H1 (cell line): Measurements from ENCODE around the gene EFCAB3. TPM values are rescaled to one million over a fixed set of nuclear protein-coding genes. Genes with fewer than 3 reads are reported as not detected.

Experiments used
- CTCF ChIA-PET: fragments of 300-600 bp; sonication (Branson Sonifier 250); formaldehyde crosslinking; loops from one replicate; lab custom pipeline; 2021; ENCODE audit not compliant: partially characterized antibody; lab: Charles Lee
- POLR2A ChIA-PET: fragments of 300-600 bp; sonication (Branson Sonifier 250); formaldehyde crosslinking; loops from one replicate; lab custom pipeline; 2021; ENCODE audit warnings: inconsistent platforms; ENCODE audit not compliant: partially characterized antibody; lab: Charles Lee
- DNase-seq, 2 experiments: peaks; one replicate each; pipeline versions ENCODE4 v3.0.0 to v3.0.0-alpha.2; 2010 to 2022; ENCODE audit warnings: low spot score in 2 of 2, low read depth in 1 of 2, mixed read lengths in 1 of 2
- FAIRE-seq: peaks from 2 replicates; lab custom pipeline; 2011; peaks lifted over from hg19 to GRCh38; lab: Jason Lieb, UNC
- H2AFZ ChIP-seq: 2 replicates; pipeline ENCODE4 v1.8.1; 2012; ENCODE audit warnings: low read length, inconsistent platforms
- H2AK5ac ChIP-seq: 2 replicates; pipeline ENCODE4 v1.6.1; 2013; ENCODE audit warnings: low read depth, low read length
- H2BK120ac ChIP-seq: replicated peaks from 2 replicates; pipeline ENCODE3; 2013; ENCODE audit warnings: low read depth, low read length, inconsistent platforms
- H2BK12ac ChIP-seq: 2 replicates; pipeline ENCODE4 v1.6.1; 2013; ENCODE audit warnings: low read depth, low read length
- H2BK15ac ChIP-seq: 2 replicates; pipeline ENCODE4 v1.6.1; 2013; ENCODE audit warnings: low read length
- H2BK20ac ChIP-seq: 2 replicates; pipeline ENCODE4 v1.6.1; 2013; ENCODE audit warnings: low read length
- H2BK5ac ChIP-seq: 2 replicates; pipeline ENCODE4 v1.6.1; 2013; ENCODE audit warnings: low read depth, low read length
- H3K14ac ChIP-seq: 2 replicates; pipeline ENCODE4 v1.6.1; 2013; ENCODE audit warnings: inconsistent platforms; ENCODE audit not compliant: insufficient read length
- H3K18ac ChIP-seq: 2 replicates; pipeline ENCODE4 v1.6.1; 2013; ENCODE audit warnings: low read length; ENCODE audit errors: extremely low read depth
- H3K23ac ChIP-seq: 2 replicates; pipeline ENCODE4 v1.6.1; 2013; ENCODE audit warnings: inconsistent platforms; ENCODE audit not compliant: insufficient read length
- H3K23me2 ChIP-seq: 2 replicates; pipeline ENCODE4 v1.6.1; 2013; ENCODE audit warnings: low read depth, low read length
- H3K27ac ChIP-seq: 2 replicates; pipeline ENCODE4 v1.6.1; 2011; ENCODE audit warnings: low read depth, low read length, inconsistent platforms
- H3K27me3 ChIP-seq, 4 experiments: replicated peaks in 1 of 4; 1 replicate in 1 of 4; 2 replicates in 3 of 4; pipeline versions ENCODE4 v1.6.1 to v1.8.1; 2011 to 2013; ENCODE audit warnings: low read length in 3 of 4, mild to moderate bottlenecking in 3 of 4, inconsistent platforms in 2 of 4, mixed read lengths in 2 of 4, moderate library complexity in 1 of 4; ENCODE audit not compliant: control insufficient read depth in 3 of 4, insufficient read depth in 3 of 4; ENCODE audit errors: extremely low read depth in 1 of 4
- H3K36me3 ChIP-seq, 4 experiments: 2 replicates each; pipeline versions ENCODE4 v1.6.1 to v1.8.1; 2011 to 2013; ENCODE audit warnings: mild to moderate bottlenecking in 4 of 4, low read length in 3 of 4, moderate library complexity in 2 of 4, control low read depth in 1 of 4, inconsistent platforms in 1 of 4; ENCODE audit not compliant: insufficient read depth in 4 of 4, control insufficient read depth in 2 of 4
- H3K4ac ChIP-seq: replicated peaks from 2 replicates; pipeline ENCODE3; 2013; ENCODE audit warnings: low read length, low read depth, mixed read lengths, inconsistent platforms; ENCODE audit not compliant: insufficient read length
- H3K4me1 ChIP-seq, 4 experiments: replicated peaks in 1 of 4; 1 replicate in 1 of 4; 2 replicates in 3 of 4; pipeline versions ENCODE4 v1.6.1 to v1.8.1; 2011 to 2013; ENCODE audit warnings: low read length in 3 of 4, inconsistent platforms in 2 of 4, mixed read lengths in 1 of 4; ENCODE audit not compliant: insufficient read depth in 4 of 4, control insufficient read depth in 3 of 4
- H3K4me2 ChIP-seq, 2 experiments: 2 replicates each; pipeline versions ENCODE4 v1.6.1 to v1.8.1; 2011 to 2013; ENCODE audit warnings: low read depth in 2 of 2, low read length in 2 of 2, control low read depth in 1 of 2, inconsistent platforms in 1 of 2, mild to moderate bottlenecking in 1 of 2; ENCODE audit not compliant: insufficient read depth in 1 of 2
- H3K4me3 ChIP-seq, 4 experiments: fragments of 200-600, 300-600 bp in 1 of 4; sonication (generic), shearing (Covaris generic), sonication (Bioruptor Twin) in 1 of 4; 2 replicates each; pipeline versions ENCODE4 v1.5.1 to v1.8.1; 2011 to 2016; ENCODE audit warnings: low read length in 4 of 4, low read depth in 3 of 4, control low read depth in 2 of 4, inconsistent platforms in 2 of 4, mild to moderate bottlenecking in 2 of 4, mixed read lengths in 1 of 4, moderate library complexity in 1 of 4; ENCODE audit not compliant: insufficient read depth in 2 of 4; ENCODE audit errors: extremely low read depth in 1 of 4
- H3K56ac ChIP-seq: replicated peaks from 2 replicates; pipeline ENCODE3; 2013; ENCODE audit warnings: low read depth, mild to moderate bottlenecking, mixed read lengths, low read length, inconsistent platforms; ENCODE audit not compliant: insufficient read length
- H3K79me1 ChIP-seq: 2 replicates; pipeline ENCODE4 v1.6.1; 2013; ENCODE audit warnings: low read depth, low read length, control low read depth
- H3K79me2 ChIP-seq, 2 experiments: 2 replicates each; pipeline versions ENCODE4 v1.6.1 to v1.8.1; 2012 to 2013; ENCODE audit warnings: low read length in 2 of 2, mild to moderate bottlenecking in 2 of 2, inconsistent platforms in 1 of 2; ENCODE audit not compliant: insufficient read depth in 2 of 2, control insufficient read depth in 1 of 2
- H3K9ac ChIP-seq, 4 experiments: replicated peaks in 1 of 4; 1 replicate in 1 of 4; 2 replicates in 3 of 4; pipeline versions ENCODE4 v1.6.1 to v1.8.1; 2011 to 2013; ENCODE audit warnings: low read depth in 3 of 4, low read length in 3 of 4, control low read depth in 2 of 4, mild to moderate bottlenecking in 2 of 4, moderate library complexity in 2 of 4, inconsistent platforms in 1 of 4; ENCODE audit errors: extremely low read depth in 1 of 4
- H3K9me3 ChIP-seq, 2 experiments: 2 replicates each; pipeline versions ENCODE4 v1.6.1 to v1.8.1; 2012 to 2013; ENCODE audit warnings: mild to moderate bottlenecking in 2 of 2, moderate library complexity in 2 of 2, control low read depth in 1 of 2, inconsistent platforms in 1 of 2, low read depth in 1 of 2, low read length in 1 of 2, mixed read lengths in 1 of 2; ENCODE audit not compliant: insufficient read depth in 2 of 2
- H4K20me1 ChIP-seq, 2 experiments: replicated peaks in 1 of 2; 2 replicates each; pipeline versions ENCODE3 to v1.8.1; 2011 to 2013; ENCODE audit warnings: inconsistent platforms in 2 of 2, low read length in 2 of 2, mild to moderate bottlenecking in 1 of 2; ENCODE audit not compliant: insufficient read depth in 2 of 2, control insufficient read depth in 1 of 2
- H4K5ac ChIP-seq: 2 replicates; pipeline ENCODE4 v1.6.1; 2013; ENCODE audit warnings: low read length, low read depth, mixed read lengths, inconsistent platforms; ENCODE audit not compliant: insufficient read length
- H4K8ac ChIP-seq: 2 replicates; pipeline ENCODE4 v1.8.0; 2013; ENCODE audit warnings: mild to moderate bottlenecking, moderate library complexity, low read length, inconsistent platforms; ENCODE audit not compliant: insufficient read depth; ENCODE audit errors: extremely low read depth
- H4K91ac ChIP-seq: replicated peaks from 2 replicates; pipeline ENCODE3; 2013; ENCODE audit warnings: low read length, mixed read lengths, inconsistent platforms; ENCODE audit not compliant: insufficient read length
- BCL11A ChIP-seq, 2 experiments: IDR thresholded peaks; one replicate each; pipeline ENCODE4 v1.6.1; 2011; ENCODE audit warnings: low read depth in 2 of 2, low read length in 2 of 2, mild to moderate bottlenecking in 2 of 2
- BRCA1 ChIP-seq: IDR thresholded peaks from 2 replicates; pipeline ENCODE4 v1.6.1; 2012; ENCODE audit warnings: low read depth, low read length, improper control_type of control experiment
- KDM5A ChIP-seq: fragments of 200-600 bp; IDR thresholded peaks from 2 replicates; pipeline ENCODE4 v1.7.1; 2012; ENCODE audit warnings: mild to moderate bottlenecking, low read length, inconsistent platforms, mixed read lengths
- SP4 ChIP-seq: IDR thresholded peaks from 2 replicates; pipeline ENCODE4 v1.6.1; 2012; ENCODE audit warnings: low read length, inconsistent platforms
- TAF1 ChIP-seq: IDR thresholded peaks from 2 replicates; pipeline ENCODE4 v1.6.1; 2011; ENCODE audit warnings: mild to moderate bottlenecking, low read depth, low read length
- TEAD4 ChIP-seq: IDR thresholded peaks from 2 replicates; pipeline ENCODE4 v1.6.1; 2012; ENCODE audit warnings: low read depth, low read length, inconsistent platforms, mixed read lengths
- whole genome bisulfite sequencing, 2 experiments: shearing (Covaris generic) in 1 of 2; methylation state at CpG; one replicate each; pipeline versions ENCODE4 v1.1.6 to v1.1.7; 2013 to 2015; ENCODE audit warnings: low lambda C conversion rate in 2 of 2, mixed read lengths in 2 of 2, inconsistent platforms in 1 of 2, low coverage in 1 of 2, missing lambda C conversion rate in 1 of 2; ENCODE audit not compliant: insufficient replicate concordance in 2 of 2, insufficient coverage in 1 of 2, insufficient read length in 1 of 2; ENCODE audit errors: extremely low coverage in 1 of 2, missing lambda C conversion rate in 1 of 2; 5-methylcytosine and 5-hydroxymethylcytosine counted together
- polyA plus RNA-seq, 7 experiments: library from polyadenylated mRNA; depleted of rRNA in 3 of 7; stranded (reverse) in 5 of 7; unstranded in 2 of 7; fragments of >200 nt in 5 of 7; fragments of 200-250 nt in 2 of 7; gene quantifications; 1 replicate in 5 of 7; 2 replicates in 1 of 7; 4 replicates in 1 of 7; pipeline versions ENCODE4 v1.2.1 to v1.2.3, GENCODE V29; 2011 to 2013; ENCODE audit warnings: missing spikeins in 2 of 7, mixed read lengths in 2 of 7
- total RNA-seq: library from RNA; stranded (reverse); fragmentation: NEBNext Ultra II Directional; extraction: Animal tissue kit (Norgen Biotek cat#: 25700); gene quantifications from 2 replicates; pipeline ENCODE4 v1.2.1, GENCODE V29; 2021
- TF ChIP-seq, protein P1 (sequence below): IDR thresholded peaks from 2 replicates; pipeline ENCODE4 v1.6.1; 2012; ENCODE audit warnings: inconsistent platforms

EFCAB3 gene
- total and polyA plus RNA-seq, 2 of the 8 experiments (the other 6 are each of a cell fraction or from before 2014, with no cell fraction given): not detected

DNA sequence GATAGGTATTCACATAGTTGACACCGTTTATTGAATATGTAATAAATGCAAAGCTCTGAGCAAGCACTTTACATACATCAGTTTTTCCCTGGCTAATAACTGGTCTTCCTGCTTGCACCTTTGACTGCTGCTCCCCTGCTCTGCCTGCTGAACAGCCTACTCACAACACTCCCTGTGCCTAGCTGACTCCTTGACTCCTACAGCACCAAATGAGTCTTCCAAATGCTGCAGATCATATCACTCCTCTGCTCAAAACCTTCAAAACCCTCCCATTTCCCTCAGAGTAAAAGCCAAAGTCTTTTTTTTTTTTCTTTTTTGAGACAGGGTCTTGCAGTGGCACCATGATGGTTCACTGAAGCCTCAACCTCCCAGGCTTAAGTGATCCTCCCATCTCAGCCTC, 18.5 kb downstream of the EFCAB3 start:
- no peak overlapping the region for H2BK20ac ChIP-seq
- no peak overlapping the region for H3K9ac ChIP-seq
- H3K14ac ChIP-seq: no peak overlapping the region
- H2BK12ac ChIP-seq: no peak overlapping the region
- no peaks in the 10 kb centered on the region for H4K20me1 ChIP-seq
- H2BK120ac ChIP-seq: no peak overlapping the region
- FAIRE-seq: no peak
- no peak overlapping the region for H3K27ac ChIP-seq
- H2BK15ac ChIP-seq: no peak overlapping the region
- H4K91ac ChIP-seq: no peak overlapping the region
- H2AK5ac ChIP-seq: no peak overlapping the region
- no peaks in the 10 kb centered on the region for H3K23me2 ChIP-seq
- no peaks in the 10 kb centered on the region for H3K27me3 ChIP-seq
- H3K56ac ChIP-seq: no peak overlapping the region
- H3K23ac ChIP-seq: no peak overlapping the region
- no peak for TF ChIP-seq SP4
- no peak for TF ChIP-seq BCL11A (IDR thresholded peaks at IDR 0.05; ENCODE audit: low read depth in 2 of 2, low read length in 2 of 2)
- TF ChIP-seq, protein P1, sequence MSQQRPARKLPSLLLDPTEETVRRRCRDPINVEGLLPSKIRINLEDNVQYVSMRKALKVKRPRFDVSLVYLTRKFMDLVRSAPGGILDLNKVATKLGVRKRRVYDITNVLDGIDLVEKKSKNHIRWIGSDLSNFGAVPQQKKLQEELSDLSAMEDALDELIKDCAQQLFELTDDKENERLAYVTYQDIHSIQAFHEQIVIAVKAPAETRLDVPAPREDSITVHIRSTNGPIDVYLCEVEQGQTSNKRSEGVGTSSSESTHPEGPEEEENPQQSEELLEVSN: no peak
- TF ChIP-seq BRCA1: no peak
- TF ChIP-seq TAF1: no peak
- TF ChIP-seq TEAD4: no peak
- TF ChIP-seq KDM5A: no peak
- no peak for DNase-seq
- CTCF ChIA-PET: interaction anchor here (0.7 kb wide), 1 partner anchor 239 kb away, joined by 4 read pairs; no protein-coding TSS in a partner anchor
- no peak overlapping the region for H3K4me2 ChIP-seq
- no peak overlapping the region for H2BK5ac ChIP-seq
- no peaks in the 10 kb centered on the region for H3K79me1 ChIP-seq
- no peaks in the 10 kb centered on the region for H3K36me3 ChIP-seq
- no peak overlapping the region for H4K5ac ChIP-seq
- H3K9me3 ChIP-seq: no peaks in the 10 kb centered on the region
- no peak overlapping the region for H3K4ac ChIP-seq
- no peak overlapping the region for H3K18ac ChIP-seq
- no peak overlapping the region for H4K8ac ChIP-seq
- no peak overlapping the region for H2AFZ ChIP-seq
- POLR2A ChIA-PET: no interaction called here
- 92% methylated on average over 1 of the region's 1 CpG; no CpG with 5 or more reads in 1 of the 2 experiments for WGBS, 2 experiments
- no peak overlapping the region for H3K4me3 ChIP-seq
- H3K4me1 ChIP-seq: no peaks in the 10 kb centered on the region
- H3K79me2 ChIP-seq: no peaks in the 10 kb centered on the region
